IPS-18c (cell line): ENCODE results near the gene IQCC.
"Not testable (repeated sequence)": the region's sequence is repeated elsewhere in the genome, so short reads cannot be mapped to it uniquely, and the experiment has no call there.

Source experiments
- H3K4me3 ChIP-seq: 2 replicates; pipeline ENCODE4 v1.7.0; 2013; ENCODE audit warnings: low read depth, mild to moderate bottlenecking, low read length, moderate library complexity; ENCODE audit not compliant: insufficient read depth
- H3K9me3 ChIP-seq: one replicate; pipeline ENCODE4 v1.6.1; 2013; ENCODE audit warnings: mild to moderate bottlenecking, low read length, moderate library complexity; ENCODE audit not compliant: control insufficient read depth, insufficient read depth

Gene IQCC

DNA sequence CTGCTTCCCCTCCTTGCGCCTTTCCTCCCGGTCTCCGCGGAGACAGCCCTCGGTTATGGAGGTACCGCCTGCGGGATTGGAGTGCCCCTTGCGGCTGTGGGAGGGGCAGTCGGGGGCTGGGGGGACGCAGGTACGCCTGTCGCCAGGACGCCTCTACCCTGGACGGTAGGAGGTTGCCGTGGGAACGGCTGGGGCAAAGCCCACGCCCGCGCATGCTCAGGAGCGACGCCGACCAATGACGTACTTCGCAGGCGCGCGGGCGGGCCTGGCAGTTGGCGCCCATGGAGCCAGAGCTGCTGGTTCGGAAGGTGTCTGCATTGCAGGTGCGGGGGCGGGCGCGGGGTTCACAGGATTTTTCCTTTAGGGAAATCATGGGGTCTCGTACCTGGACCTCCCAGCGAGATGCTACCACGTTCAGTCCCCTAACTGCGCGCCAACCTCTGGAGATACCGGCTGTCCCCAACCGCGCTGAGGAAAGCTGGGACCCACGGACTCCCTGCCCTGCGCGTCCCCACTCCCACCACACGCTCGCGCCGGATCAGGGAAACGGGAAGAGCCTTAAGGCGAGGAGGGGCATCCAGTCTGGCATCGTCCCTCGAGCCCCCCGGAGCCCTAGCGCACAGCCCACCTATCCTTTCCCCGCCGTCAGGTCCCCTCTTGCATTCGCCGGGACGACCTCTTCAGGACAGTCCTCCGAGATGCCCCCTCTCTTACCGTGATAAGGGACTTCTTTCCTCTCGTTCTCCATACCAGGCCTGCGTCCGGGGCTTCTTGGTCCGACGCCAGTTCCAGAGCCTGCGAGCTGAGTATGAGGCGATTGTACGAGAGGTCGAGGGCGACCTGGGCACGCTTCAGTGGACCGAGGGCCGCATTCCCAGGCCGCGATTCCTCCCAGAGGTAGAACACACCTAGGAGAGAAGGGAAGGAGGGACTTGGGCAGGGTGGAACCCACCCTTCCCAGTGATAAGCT is at the start of gene IQCC:
Gene IQCC, plus strand, starts transcription at position 271 of the 970 bp plus-strand sequence. Its CDS starts 11 bp downstream, at position 282.
- Histone ChIP-seq H3K4me3 (peak within 1 kb of the TSS; percentile 92), H3K9me3 (no peaks in the 10 kb centered on the region)

DNA sequence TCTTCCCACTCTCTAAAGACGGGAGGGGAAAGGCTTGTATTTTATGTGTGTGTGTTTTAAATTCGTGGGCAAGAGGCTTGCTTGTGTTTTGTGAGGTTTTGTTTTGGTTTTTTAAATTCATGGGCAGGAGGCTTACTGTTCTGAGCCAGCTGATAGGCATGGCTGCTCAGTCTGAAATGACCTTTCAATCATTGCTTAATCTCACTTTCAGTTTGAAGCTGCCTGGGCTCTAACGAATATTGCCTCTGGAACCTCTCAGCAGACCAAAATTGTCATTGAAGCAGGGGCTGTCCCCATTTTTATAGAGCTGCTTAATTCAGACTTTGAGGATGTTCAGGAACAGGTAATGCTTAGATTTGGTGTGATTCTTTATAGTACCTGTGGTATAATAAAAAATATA is 46.3 kb upstream of the IQCC start:
- Histone ChIP-seq H3K9me3 (no peaks in the 10 kb centered on the region), H3K4me3 (no peak overlapping the region)

DNA sequence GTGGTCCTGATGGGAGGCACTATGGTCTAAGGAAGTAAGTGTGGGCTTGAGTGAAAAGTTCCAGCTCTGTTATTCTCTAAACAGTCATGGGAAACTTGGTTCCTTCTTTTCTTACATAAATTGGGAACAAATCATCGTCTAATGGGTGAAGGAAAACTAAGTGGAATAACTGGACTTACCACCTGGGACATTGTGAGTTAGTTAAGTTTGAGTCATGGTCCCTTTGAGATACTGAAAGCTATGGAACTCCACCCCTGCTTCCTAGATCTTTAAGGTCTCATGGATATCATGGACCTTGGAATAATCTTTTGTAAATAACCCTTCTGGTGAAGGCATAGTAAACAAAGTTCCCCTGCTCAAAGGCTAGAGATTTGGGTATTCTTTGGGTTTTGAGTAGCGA is 42.1 kb upstream of the IQCC start:
- H3K4me3 ChIP-seq = no peak overlapping the region
- no peaks in the 10 kb centered on the region for H3K9me3 ChIP-seq

DNA sequence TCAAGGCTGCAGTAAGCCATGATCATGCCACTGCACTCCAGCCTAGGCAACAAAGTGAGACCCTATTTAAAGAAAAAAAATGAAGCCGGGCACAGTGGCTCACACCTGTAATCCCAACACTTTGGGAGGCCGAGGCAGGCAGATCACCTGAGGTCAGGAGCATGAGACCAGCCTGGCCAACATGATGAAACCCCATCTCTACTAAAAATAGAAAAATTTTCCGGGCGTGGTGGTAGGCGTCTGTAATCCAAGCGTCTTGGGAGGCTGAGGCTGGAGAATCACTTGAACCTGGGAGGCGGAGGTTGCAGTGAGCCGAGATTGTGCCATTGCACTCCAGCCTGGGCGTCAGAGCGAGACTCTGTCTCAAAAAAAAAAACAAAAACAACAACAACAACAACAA is 39.8 kb upstream of the IQCC start:
- H3K4me3 ChIP-seq, H3K9me3 ChIP-seq: not testable (repeated sequence)

DNA sequence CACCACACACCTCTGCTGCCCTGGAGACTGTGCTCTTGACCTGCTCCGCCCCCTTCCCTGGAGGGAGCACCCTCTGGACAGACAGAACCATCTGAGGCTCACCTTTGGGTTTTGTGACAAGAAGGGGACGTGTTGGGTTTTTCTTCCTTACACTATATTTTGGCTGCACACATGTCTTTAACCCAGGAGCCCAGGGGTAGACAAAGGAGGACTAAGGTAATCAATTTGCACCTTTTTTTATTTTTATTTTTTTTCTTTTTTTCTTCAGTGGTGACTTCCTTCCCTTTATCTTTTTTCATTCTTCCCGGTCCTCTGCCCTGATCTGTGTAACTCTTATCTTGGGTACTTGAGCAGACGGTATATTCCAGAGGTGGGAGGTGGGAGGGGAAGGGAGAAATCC is 34.5 kb upstream of the IQCC start:
- Histone ChIP-seq H3K9me3 (no peaks in the 10 kb centered on the region), H3K4me3 (no peak overlapping the region)

DNA sequence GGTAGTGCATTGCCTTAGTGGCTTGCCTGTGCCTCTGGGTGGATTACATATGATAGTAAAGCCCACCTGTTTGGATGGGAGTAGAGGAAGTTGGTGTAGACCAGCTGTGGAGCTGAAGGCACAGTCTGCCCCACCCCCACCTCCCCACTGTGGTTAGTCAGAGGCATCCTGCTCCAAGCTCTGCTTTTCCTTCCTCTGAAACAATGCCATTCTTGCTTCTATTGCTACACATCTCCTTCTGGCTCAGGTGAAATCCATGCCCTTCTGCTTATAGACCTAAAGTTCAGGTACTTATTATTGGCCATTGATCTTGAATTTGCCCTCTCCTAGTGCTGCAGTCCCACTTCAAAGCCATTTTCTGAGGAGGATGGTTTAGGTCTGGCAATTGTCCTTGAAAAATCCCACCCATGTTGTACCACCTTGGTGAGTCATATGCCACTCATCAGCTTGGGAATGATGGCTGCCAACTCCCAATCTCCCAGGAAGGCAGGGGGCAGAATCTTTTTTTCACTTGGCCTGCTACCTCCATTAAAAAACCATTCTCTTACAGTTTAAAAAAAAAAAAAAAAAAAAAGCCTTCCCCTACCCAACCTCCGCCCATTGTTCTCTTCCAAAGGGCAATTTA is 32.7 kb upstream of the IQCC start:
- Histone ChIP-seq H3K4me3 (no peak overlapping the region), H3K9me3 (no peaks in the 10 kb centered on the region)

DNA sequence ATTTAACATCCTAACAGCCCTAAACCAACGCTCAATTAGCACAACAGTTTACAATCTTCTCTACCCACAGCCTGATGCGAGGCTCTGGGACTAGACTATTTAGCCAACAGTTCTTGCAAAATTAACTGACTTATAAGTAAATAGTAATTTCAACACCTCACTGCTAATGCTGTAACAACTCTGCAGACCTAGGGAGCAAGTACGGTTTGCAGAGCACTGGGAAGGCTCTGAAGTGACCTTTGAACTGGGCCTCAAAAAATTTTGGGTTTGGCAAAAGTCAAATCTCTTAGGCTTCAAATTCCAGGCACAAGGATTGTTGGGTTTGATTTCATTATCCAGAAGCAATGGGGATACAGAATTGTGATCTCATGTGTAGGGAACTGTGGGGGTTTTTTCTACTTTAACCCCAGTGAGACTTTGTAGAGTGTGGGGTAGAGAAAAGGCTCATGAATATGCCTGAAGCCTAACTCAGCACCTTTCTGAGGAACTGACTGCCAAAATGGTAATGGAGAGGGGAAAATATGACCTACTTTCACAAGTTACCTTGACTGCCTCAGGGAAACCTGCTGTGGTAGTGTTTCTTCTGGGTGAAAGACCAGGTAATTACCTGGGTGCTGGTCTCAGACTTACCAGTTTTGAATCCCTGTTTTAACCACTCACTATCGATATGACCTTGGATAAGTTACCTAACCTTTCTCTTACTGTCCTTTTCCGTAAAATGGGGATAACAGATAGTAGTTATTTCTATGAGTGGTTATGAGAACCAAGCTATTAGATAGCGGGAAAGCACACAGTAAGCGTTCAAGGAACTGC is 26.9 kb upstream of the IQCC start:
- H3K4me3 ChIP-seq = peak overlapping the region; percentile 43; the same call in 1 of the 2 replicates

DNA sequence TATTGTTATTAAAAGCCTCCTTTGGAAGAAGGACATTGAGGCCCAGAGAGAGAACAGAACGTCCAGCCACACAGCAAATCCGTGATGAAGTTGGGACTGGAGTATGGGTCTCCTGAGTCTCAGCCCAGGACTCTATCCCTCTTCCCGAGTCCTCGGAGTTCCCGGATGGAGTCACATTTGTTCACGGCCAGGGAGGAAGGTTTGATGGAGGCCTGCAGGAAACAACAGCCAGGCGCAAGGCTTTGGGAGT is 26.4 kb upstream of the IQCC start:
- peak overlapping the region; percentile 43; the same call in 1 of the 2 replicates for H3K4me3 ChIP-seq
- H3K9me3 ChIP-seq = no peaks in the 10 kb centered on the region

More for the DNA sequence above, 26.9 kb upstream of the IQCC start:
- no peaks in the 10 kb centered on the region for H3K9me3 ChIP-seq

DNA sequence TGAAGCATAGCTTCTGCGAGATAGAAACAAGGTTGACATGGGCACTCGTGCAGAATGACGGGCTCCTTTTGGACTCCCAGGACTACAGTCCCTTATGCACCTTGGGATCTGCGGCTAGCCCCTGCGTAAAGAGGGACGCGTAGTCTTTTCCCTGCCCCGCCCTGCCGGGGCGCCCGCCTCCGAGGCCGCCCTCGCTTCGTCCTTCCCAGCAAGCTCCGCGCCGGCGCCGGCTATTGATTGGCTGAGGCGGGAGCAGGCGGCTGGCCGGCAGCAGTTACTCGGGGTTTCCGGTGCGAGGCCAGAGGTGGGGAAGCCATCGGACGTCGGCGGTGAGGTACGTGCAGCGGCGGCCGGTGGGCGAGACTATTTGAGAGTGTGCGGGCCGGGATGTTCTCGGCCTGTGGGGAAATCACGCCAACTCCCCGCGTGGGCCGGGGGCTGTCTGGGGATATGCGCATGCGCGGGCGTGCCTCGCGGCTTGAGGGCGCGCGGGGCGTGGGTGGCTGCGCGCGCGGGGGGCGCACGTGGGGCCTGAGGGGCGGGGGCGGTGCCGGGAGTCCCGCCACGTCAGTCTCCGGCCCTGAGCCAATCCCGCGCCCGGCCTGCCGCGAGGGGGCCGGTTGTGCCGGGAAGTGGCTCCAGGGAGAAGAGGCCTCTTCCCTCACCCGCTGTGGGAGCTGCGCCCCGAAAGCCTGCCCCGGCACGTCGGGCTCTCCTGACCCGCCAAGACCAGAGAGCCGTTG is 25.9 kb upstream of the IQCC start, which contains the start of gene TXLNA:
Gene TXLNA, plus strand, starts transcription at position 233 of the 743 bp plus-strand sequence. CDS start 671 bp downstream, outside the sequence.
- Histone ChIP-seq H3K9me3 (no peaks in the 10 kb centered on the region), H3K4me3 (peak within 1 kb of the TSS; percentile 68)

DNA sequence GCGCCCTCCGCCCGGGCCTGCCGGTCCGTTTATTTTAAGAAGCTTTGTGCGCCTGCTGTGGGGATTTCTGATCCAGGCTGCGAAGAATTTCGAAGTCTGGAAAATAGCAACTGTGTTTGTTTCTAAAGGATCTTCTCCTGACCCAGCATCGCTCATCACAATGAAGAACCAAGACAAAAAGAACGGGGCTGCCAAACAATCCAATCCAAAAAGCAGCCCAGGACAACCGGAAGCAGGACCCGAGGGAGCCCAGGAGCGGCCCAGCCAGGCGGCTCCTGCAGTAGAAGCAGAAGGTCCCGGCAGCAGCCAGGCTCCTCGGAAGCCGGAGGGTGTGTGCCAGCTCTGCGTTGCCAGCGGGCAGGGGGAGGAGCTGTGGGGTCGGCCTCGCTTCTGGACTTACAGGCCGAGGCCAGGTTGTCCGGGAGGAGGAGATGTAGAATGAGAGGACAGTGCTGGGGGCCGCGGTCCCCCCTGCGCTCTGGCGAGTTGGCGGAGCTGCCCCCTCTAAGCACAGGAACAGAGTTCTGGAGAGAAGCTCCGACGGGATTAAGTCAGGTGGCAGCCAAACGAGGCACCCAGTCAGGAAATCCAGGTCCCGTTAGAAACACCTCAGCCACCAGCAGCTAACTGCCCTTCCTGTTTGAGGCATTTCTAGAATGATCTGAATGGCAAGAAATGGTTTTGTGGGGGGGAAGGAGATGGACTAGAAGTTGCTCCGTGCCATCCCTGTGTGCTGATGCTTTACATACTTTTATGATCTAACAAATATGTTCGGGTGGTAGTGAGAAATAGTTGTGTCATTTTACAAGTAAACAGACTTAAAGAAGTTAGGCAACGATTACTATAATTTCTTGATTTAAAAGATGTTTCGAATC is 25.0 kb upstream of the IQCC start:
- Histone ChIP-seq H3K4me3 (peak overlapping the region; percentile 68), H3K9me3 (no peaks in the 10 kb centered on the region)

DNA sequence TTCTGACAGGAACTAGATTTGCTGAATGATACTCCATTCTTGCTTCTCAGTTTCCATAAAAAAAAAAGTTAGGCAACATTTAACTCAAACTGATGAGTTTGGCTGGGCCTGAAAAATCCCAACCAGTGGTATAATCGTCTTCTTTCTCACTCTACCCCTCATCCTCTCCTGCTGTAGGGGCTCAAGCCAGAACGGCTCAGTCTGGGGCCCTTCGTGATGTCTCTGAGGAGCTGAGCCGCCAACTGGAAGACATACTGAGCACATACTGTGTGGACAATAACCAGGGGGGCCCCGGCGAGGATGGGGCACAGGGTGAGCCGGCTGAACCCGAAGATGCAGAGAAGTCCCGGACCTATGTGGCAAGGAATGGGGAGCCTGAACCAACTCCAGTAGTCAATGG is 24.4 kb upstream of the IQCC start:
- Histone ChIP-seq H3K4me3 (0 out of 2 replicates have a peak overlapping the region, but pooled peaks have one; percentile 20), H3K9me3 (no peaks in the 10 kb centered on the region)

DNA sequence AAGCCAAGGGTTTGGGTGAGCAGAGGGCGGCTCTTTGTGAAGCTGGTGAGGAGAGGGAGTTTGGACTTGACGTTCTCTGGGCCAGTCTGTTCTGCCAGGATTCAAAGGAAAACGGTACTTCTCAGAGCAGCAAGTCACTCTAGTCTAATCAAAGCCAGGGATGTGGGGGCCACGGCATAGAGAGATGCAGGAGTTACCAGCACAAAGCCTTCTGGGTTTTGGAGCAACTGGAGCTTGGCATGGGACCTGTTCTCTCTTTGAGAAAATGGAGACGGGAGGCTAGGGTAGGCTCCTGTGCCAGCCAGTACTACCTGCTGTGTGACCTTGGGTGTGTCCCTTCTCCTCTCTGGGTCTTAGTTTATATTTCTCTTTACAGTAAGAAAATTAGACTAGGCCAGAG is 23.9 kb upstream of the IQCC start:
- peak overlapping the region; percentile 20; the same call in 1 of the 2 replicates for H3K4me3 ChIP-seq

DNA sequence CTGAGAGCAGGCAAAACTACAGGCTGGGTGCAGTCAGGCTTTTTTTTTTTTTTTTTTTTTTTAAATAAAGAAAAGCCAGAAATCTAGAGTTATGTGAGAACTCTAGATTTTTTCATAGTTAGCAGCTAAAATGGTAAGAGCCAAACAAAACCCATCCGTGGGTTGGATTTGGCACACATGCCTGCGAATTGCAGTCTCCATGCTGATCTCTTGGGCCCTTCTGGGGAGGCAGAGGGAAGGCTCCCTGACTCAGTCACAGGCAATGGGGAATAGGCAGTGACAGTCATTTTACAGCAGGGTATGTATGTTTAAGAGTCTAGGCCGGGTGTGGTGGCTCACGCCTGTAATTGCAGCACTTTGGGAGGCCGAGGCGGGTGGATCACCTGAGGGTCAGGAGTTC is 23.4 kb upstream of the IQCC start:
- Histone ChIP-seq H3K9me3 (no peaks in the 10 kb centered on the region), H3K4me3 (no peak overlapping the region)

More for the DNA sequence above, 23.9 kb upstream of the IQCC start:
- H3K9me3 ChIP-seq = no peaks in the 10 kb centered on the region

DNA sequence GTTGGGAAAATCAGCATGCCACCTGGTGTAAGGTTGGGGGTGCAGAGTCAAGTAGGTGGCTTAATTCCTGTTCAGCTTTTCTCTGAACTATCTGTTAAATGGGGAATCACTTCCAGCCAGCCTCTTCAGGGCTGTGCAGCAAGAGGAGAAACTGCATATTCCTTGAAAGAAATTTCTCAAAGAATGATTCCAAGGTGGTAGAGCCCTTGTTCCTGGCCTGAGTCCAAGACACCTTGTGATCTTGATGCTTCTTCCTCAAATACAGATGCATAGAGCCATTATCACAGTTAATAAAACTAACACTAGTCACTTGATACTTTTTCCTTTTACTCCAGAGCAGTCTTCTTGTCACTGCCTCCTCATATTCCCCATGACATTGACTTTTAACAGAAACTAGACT is 20.8 kb upstream of the IQCC start:
- H3K9me3 ChIP-seq = peaks cover under 1% of the 10 kb centered on the region
- no peak overlapping the region for H3K4me3 ChIP-seq

DNA sequence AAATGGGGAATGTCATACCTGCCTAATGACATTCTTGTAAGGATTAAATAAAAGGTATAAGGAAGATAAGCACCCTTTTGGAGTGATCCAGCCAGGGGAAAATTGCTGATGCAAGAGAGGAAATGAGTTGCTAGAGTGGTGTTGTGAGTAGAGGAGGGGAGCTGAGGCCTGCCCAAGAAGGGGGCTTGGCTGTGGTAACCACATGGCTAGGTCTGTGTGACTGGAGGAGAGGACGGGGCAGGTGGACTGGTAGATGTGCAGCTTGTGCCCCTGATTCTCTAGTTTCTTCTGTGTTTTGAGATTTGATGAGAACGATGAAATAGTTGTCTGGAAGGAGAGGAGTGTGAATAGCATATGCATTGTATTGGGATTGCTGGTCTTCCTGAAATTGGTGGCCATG is 19.4 kb upstream of the IQCC start:
- peaks cover 4% of the 10 kb centered on the region for H3K9me3 ChIP-seq

DNA sequence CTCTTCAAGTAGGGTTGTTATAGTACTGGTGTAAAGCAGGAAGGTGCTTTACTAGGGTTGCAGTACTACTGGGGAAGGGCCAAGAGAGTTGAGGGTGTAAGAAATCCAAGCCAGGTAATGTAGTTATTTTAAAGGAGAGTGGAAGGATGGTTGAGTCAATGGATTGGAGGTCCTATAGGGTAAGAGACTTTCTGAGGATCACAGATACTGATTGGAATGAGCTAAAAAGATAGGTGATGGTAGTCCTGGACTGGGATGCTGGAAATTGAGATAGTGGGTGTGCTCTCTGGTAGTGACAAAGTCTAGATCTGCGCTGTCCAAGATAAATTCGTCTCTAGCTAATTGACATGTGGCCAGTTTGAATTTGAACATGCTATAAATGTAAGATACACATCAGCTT is 19.0 kb upstream of the IQCC start:
- Histone ChIP-seq H3K9me3 (peaks cover 4% of the 10 kb centered on the region), H3K4me3 (no peak overlapping the region)

More for the DNA sequence above, 19.4 kb upstream of the IQCC start:
- no peak overlapping the region for H3K4me3 ChIP-seq
